NB4 (cell line): ENCODE results near the gene TANC1.
A peak's percentile ranks its signal among the peaks of the same experiment; 100 is the strongest.

Source experiments
- DNase-seq: peaks from one replicate; pipeline ENCODE4 v3.0.0; 2010; ENCODE audit warnings: low read depth
- H3K4me3 ChIP-seq: one replicate; pipeline ENCODE4 v1.5.1; 2011; ENCODE audit warnings: mild to moderate bottlenecking, low read depth, low read length, moderate library complexity
- MYC ChIP-seq: IDR thresholded peaks from 2 replicates; pipeline ENCODE4 v1.6.1; 2011; ENCODE audit warnings: low read depth, low read length
- POLR2A ChIP-seq: IDR thresholded peaks from 2 replicates; pipeline ENCODE4 v1.6.1; 2011; ENCODE audit warnings: mild to moderate bottlenecking; ENCODE audit not compliant: insufficient read length; ENCODE audit errors: extremely low read depth
- TF ChIP-seq, protein P1 (sequence below): IDR thresholded peaks from one replicate; pipeline ENCODE4 v1.5.1; 2012; ENCODE audit warnings: low read depth, low read length
- TF ChIP-seq, protein P2 (sequence below): IDR thresholded peaks from 2 replicates; pipeline ENCODE4 v1.6.1; 2011; ENCODE audit warnings: low read depth, low read length

Gene TANC1

GRCh38 chr2:158926478-158926948 lies 41.9 kb upstream of the TANC1 start:
- DNase-seq, result no peak

GRCh38 chr2:158928515-158928914 lies 39.9 kb upstream of the TANC1 start:
- no peak for DNase-seq
- TF ChIP-seq POLR2A, result no peak
- TF ChIP-seq MYC, result no peak
- TF ChIP-seq, protein P1, sequence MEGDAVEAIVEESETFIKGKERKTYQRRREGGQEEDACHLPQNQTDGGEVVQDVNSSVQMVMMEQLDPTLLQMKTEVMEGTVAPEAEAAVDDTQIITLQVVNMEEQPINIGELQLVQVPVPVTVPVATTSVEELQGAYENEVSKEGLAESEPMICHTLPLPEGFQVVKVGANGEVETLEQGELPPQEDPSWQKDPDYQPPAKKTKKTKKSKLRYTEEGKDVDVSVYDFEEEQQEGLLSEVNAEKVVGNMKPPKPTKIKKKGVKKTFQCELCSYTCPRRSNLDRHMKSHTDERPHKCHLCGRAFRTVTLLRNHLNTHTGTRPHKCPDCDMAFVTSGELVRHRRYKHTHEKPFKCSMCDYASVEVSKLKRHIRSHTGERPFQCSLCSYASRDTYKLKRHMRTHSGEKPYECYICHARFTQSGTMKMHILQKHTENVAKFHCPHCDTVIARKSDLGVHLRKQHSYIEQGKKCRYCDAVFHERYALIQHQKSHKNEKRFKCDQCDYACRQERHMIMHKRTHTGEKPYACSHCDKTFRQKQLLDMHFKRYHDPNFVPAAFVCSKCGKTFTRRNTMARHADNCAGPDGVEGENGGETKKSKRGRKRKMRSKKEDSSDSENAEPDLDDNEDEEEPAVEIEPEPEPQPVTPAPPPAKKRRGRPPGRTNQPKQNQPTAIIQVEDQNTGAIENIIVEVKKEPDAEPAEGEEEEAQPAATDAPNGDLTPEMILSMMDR, result no peak
- TF ChIP-seq, protein P2, sequence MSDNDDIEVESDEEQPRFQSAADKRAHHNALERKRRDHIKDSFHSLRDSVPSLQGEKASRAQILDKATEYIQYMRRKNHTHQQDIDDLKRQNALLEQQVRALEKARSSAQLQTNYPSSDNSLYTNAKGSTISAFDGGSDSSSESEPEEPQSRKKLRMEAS, result no peak
- no peak overlapping the region for H3K4me3 ChIP-seq

More at GRCh38 chr2:158926478-158926948, 41.9 kb upstream of the TANC1 start:
- no peak overlapping the region for H3K4me3 ChIP-seq
- TF ChIP-seq, protein P1, result no peak
- TF ChIP-seq MYC, result no peak
- TF ChIP-seq, protein P2, result no peak

GRCh38 chr2:158928965-158929364 lies 39.5 kb upstream of the TANC1 start:
- TF ChIP-seq MYC (no peak), POLR2A (no peak)
- TF ChIP-seq, protein P1, result no peak
- TF ChIP-seq, protein P2, result no peak
- no peak overlapping the region for H3K4me3 ChIP-seq
- DNase-seq, result no peak

- H3K4me3 ChIP-seq, result no peak overlapping the region
- DNase-seq, result peak; percentile 28
- TF ChIP-seq, protein P2, result no peak
- TF ChIP-seq POLR2A (no peak), MYC (no peak)
- TF ChIP-seq, protein P1, result no peak
Observed at GRCh38 chr2:158931572-158931971, 36.9 kb upstream of the TANC1 start.

DNA sequence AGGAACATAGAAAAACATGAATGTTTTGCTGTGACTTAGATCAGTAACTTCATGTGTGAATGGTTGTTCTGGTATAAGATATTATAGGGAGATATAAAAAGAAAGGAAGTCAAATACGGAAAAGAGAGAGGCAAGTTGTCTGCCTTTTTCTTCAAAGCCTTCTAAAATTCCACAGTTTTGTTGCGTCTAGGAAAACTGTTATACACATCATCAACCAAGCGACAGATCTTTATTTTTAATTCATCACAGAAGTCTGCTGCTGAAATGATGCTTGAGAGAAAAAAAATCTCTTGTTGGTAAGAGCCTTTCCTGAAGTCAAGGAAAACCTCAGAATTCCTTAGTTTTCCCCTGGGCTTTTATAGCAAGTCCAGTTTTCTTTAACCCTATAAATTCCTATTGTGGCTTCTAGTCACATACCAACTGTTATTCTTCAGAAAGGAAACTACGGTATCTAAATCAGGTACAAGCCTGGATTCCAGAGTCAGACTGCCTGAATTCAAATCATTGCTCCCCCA lies 36.3 kb upstream of the TANC1 start:
- no peak for TF ChIP-seq POLR2A
- TF ChIP-seq, protein P2, result no peak
- TF ChIP-seq, protein P1, result no peak
- no peak for TF ChIP-seq MYC
- H3K4me3 ChIP-seq, result no peak overlapping the region
- DNase-seq, result no peak

DNA sequence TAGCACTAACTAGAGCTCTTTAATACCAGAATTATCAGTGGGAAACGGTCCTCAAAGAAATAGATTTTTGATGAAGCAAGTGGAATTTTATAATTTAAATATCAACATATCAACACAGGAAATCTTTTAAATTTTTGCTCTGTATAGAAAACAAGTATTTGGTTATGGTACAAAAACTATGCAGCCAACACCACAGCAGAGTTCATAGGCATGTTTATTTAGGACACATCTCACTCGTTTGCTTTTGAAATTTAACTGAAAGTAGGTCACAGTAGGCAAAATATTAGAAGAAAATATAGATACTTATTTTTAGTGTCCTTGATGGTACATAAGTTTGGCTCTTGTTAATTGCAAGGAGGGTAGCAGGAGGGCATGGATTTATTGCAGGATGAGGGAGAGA lies 34.3 kb upstream of the TANC1 start:
- no peak for DNase-seq
- TF ChIP-seq MYC (no peak), POLR2A (no peak)
- TF ChIP-seq, protein P1, result no peak
- TF ChIP-seq, protein P2, result no peak

More for the DNA sequence above, 34.3 kb upstream of the TANC1 start:
- no peak overlapping the region for H3K4me3 ChIP-seq
